ENCODE results near the gene SMG9.
"Not testable (repeated sequence)": the region's sequence is repeated elsewhere in the genome, so short reads cannot be mapped to it uniquely, and the experiment has no call there.

The SMG9 gene

DNA sequence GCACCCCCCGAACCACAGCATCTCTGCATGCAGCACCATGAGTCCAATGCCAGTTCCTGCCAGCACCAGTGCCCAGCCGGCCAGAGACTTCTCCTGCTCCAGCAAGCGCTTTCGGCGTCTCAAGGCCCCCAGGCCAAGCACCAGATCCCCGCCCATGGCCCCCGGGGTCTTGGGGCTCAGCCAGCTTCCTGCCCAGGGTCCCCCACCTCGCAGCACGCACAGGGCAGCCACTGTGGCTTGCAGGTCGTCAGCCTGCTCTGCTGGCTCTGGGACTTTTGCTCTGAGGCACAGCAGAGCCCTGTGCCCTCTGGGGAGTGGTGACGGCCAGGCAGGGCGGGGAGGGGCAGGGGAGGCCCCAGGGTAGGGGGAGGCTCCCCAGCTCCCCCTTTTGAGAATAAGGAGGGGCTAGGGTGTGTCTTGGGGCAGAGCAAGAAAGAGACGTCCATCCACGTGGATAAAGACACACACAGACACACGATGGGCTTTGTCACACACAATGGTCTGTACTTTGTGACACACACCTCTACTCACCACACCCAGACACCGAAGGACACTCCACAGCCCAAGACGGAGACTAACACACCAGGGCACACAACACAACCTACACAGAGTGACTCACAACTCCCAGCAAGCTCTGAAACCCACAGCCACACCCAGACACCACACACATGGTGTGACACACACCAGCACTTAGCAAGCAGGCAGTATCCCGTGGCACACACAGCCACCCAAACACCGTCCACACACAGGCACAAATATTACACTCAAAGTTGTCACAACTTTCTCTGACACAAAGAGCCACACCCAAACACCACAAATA lies 26.2 kb upstream of the SMG9 start, which contains the start of gene KCNN4:
KCNN4 (minus strand) TSS at position 268 of the 820 bp plus-strand sequence; CDS start at position 156, 112 bp downstream.
- in situ Hi-C loops (cut with MboI; ENCODE audit: low sequenced_read_pairs) = no loop called here

DNA sequence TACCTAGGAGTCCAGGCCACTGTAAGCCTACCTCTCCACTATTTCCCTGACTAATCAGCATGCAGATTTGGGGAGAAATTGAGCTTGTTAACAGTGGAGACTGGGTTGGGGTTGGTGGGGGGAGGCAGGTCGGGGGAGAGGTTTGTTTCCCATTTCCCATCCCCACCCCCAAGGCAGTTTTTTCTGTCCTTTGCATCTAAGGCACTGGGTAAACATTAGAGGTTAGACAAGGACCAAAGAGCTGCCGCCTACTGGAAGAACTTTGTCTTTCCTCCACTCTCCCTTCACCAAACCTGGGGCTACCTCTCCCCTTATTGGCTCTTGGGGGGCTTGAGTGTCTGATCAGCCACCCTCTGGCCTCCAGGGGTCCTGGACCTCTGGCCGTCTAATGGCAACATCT lies 25.1 kb upstream of the SMG9 start:
- in situ Hi-C loops (cut with MboI; ENCODE audit: low sequenced_read_pairs) = no loop called here

DNA sequence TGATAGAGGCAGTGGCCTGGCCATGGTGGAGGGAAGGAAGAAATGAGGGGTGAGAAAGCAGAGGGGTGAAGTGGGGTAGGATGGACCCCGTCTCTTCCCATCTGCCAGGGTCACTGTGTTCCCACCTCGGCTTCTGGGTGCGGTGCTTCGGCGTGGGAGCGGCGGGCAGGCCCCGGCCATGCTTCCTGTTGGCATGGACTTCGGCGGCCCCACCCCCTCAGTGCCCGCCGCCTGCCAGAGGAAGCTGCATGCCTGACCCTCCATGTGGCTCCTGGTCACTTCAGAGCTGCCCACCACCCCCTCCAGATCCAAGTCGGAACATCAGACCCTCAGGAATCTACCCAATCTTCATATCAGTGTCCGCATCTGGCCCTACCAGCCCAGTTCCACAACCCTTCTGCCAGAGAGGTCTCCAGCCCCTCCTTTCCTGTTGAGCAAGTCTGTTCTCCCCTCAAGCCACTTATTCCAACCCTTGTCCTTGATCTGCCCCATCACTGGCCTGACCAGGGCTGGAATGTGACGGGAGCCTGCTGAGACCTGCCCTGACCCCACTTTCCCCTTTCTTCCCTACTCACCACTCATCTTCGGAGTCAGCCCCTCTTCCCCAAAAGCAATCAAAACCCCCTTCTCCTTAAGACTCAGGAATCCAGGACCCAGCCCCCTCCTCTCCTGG lies 24.5 kb upstream of the SMG9 start:
- in situ Hi-C loops (cut with MboI; ENCODE audit: low sequenced_read_pairs) = no loop called here

GRCh38 chr19:43778651-43779050 lies 23.9 kb upstream of the SMG9 start:
- in situ Hi-C loops (cut with MboI; ENCODE audit: low sequenced_read_pairs) = no loop called here

DNA sequence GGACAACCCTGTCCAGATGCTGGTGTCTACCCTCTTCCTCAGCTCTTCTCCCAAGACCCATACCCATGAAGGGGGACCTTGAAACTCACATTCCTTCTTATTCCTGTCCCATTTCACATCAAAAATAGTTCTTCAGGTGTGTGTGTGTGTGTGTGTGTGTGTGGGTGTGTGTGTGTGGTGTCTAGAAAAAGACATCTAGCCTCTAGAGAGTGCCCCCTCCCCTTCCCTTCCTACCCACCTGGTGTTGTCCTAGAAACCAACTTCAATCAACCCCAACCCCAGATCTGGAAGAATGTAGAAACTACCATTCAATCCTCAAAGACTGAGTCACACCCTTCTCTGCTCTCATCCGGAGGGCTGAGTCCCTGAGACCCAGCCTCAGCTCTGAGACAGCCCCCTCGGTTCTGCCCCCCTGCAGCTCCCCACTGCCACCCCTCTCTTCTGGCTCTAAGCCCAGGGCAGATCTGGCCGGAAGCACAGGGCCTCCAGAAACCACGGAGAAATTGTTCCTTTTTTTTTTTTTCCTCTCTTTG lies 22.5 kb upstream of the SMG9 start:
- in situ Hi-C loops (cut with MboI; ENCODE audit: low sequenced_read_pairs) = no loop called here

DNA sequence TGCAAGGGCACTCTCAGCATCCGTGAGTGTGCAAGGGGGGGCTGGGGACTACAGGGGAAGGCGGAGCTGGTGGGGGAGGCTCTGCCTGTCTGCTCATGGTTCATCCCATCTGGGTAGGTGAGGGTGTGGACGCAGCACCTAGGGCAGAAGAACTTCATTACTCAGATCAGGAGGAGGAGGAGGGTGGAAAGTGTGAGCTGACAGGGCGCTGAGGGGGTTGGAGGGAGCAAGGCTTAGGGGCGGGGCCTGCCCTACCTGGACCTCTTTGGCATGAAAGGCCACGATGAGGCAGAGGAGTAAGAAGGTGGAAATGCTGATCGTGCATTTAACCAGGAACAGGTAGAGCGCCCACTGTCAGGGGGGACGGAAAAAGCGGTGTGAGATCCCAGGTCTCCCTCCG lies 21.5 kb upstream of the SMG9 start:
- in situ Hi-C loops (cut with MboI; ENCODE audit: low sequenced_read_pairs) = no loop called here

- in situ Hi-C loops (cut with MboI; ENCODE audit: low sequenced_read_pairs) = no loop called here
Measured at GRCh38 chr19:43775299-43775890, 20.6 kb upstream of the SMG9 start.

GRCh38 chr19:43774940-43775258 lies 20.1 kb upstream of the SMG9 start:
- in situ Hi-C loops (cut with MboI; ENCODE audit: low sequenced_read_pairs) = not testable (repeated sequence)

DNA sequence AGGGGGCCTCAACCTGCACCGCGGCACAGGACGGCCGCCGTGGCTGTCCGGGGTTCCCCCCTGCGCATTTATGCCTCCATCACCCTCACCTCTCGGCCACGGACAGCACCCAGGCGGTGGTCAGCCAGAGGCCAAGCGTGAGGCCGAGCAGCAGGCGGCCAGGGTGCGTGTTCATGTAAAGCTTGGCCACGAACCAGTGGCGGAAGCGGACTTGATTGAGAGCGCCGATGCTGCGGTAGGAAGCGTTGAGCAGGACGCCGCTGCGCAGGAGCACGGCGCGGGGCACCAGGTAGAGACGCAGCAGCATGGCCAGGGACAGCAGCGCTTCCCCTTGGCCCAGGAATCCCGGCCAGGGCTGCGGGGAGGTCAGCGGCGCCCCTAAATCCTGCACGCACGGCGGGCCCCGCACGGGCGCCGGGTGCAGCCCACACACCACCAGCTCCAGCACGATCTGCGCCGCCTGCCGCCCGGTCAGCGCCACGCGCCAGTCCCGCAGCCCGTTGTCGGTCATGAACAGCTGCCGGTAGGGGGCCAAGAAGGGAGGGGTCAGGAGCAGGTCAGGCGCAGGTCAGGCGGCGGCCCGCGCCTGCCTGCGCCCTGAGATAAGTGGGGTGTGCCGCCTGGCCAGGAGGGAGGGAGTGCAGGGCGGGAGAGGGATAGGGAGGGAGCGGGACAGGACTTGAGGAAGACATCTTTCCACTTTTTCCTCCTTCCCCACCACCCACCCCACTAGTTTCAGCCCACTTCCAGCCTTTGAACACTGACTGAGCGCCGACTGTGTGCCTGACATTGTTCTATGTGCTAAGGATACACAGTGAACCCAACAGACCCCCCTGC lies 19.6 kb upstream of the SMG9 start:
- in situ Hi-C loops (cut with MboI; ENCODE audit: low sequenced_read_pairs) = no loop called here

DNA sequence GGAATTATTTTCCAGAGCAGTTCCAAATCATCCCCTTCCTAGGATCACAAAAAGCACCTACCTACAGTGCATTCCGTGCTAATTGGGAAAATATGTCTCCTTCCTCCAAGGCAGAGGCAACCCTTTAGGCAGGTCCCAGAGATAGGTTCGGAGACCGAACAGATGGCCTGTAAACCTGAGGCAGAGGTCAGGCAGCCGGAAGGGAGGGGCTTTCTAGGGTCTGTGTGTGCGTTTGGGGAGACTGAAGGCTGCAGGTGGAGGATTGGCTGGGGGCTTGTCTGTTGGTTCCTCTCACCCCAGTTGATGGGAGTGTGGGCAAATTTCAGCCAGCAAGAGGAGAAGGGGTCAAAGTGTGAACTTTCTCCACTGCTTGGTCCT lies 19.0 kb upstream of the SMG9 start:
- in situ Hi-C loops (cut with MboI; ENCODE audit: low sequenced_read_pairs) = no loop called here

DNA sequence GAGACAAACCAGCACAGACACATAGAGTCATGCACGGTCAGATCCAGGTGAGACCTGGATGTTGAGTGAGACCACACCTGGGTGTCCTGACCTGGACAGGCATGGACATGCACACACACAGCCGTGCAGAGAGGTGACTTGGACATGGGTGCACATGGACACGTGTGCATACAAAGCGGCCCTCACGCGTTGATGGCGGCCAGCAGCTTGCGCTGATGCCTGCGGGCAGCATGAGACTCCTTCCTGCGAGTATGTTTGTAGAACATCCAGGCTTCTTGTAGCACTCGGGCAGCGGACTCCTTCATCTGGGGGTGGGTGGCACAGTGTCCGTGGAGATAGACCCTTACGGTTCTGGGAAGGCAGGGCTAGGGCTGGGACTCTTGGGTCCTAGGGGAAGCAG lies 14.5 kb upstream of the SMG9 start:
- in situ Hi-C loops (cut with MboI; ENCODE audit: low sequenced_read_pairs) = no loop called here

DNA sequence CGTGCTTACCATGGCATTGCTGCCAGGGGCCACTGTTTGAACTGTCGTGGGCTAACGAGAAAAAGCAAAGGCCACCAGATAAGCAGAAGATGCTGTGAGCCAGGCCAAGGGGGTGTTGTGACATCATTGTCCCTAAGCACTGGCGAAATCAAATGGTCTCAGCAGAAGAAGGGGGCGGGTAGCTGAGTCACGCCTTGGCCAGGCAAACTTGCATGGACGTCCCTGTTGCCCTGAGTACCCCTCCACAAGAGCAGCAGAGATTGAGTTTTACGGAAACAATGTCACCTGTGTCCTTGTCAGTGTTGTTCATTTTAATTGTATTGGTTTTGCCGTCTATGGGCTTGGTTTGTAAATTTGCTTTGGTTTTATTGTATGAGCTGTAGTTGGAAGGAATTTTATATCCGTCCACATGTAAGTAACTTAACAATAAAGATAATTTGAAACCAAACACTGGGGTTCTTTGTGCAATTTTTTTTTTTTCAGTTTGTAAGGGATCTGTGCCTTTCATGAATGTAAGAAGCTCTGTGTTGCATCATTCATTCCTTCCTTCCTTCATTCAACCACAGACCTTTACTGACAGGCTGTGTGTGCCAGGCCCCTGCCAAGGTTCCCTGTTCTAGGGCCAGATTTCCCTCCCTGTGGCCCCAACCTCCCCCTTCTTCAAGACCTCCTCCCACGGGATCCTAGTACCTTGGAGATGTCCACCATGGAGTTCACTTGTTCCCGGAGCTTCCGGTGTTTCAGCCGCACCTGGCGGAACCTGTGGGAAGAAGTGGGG lies 13.7 kb upstream of the SMG9 start:
- in situ Hi-C loops (cut with MboI; ENCODE audit: low sequenced_read_pairs) = no loop called here

DNA sequence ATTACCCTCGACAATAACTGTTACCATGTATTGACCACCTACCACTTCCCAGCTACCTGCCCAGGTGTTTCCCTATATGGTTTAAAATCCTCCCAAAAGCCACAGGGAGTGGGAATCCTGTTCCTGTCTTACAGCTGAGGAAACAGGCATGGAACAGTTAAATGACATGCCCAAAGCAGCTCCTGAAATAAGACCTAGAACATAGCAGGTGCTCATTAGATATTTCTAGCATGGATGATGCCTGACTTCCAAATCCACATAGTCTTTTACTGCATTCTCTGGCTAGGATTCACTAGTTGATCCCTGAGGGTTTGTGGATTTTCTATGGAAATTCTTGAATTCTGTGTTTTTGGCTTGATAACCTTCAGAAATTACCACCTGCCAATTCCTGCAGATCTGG lies 13.1 kb upstream of the SMG9 start:
- in situ Hi-C loops (cut with MboI; ENCODE audit: low sequenced_read_pairs) = no loop called here

- in situ Hi-C loops (cut with MboI; ENCODE audit: low sequenced_read_pairs) = no loop called here
Measured at GRCh38 chr19:43767316-43767715, 12.6 kb upstream of the SMG9 start.

DNA sequence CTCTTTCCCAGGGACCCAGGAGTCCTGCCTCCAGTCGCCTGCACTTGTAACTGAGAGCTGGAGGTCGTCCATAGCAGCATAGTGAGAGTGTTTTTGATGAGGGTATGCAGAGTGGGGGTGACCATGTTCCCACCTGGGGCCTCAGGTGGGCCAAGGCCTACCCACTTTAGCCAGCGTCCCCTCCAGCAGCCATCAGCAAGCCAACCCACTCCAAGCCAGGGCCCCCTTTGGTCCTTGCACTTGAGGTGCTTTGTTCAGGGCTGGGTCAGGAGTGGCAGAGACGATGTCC lies 11.9 kb upstream of the SMG9 start:
- in situ Hi-C loops (cut with MboI; ENCODE audit: low sequenced_read_pairs) = no loop called here

- in situ Hi-C loops (cut with MboI; ENCODE audit: low sequenced_read_pairs) = no loop called here
Measured at GRCh38 chr19:43765109-43765876, 10.5 kb upstream of the SMG9 start.

DNA sequence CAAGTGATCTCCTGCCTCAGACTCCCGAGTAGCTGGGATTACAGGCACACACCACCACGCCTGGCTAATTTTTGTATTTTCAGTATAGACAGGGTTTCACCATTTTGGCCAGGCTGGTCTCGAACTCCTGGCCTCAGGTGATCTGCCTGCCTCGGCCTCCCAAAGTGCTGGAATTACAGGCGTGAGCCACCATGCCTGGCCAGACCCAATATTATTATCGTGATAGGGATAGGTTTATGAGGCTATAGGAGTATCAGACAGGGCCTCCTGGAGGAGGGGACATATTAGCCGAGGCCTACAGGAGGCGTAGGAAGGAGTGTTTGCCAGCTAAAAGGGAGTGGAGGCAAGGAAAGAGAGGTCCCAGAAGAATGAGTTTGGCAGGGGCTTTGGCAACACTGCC lies 9.9 kb upstream of the SMG9 start:
- in situ Hi-C loops (cut with MboI; ENCODE audit: low sequenced_read_pairs) = not testable (repeated sequence)

DNA sequence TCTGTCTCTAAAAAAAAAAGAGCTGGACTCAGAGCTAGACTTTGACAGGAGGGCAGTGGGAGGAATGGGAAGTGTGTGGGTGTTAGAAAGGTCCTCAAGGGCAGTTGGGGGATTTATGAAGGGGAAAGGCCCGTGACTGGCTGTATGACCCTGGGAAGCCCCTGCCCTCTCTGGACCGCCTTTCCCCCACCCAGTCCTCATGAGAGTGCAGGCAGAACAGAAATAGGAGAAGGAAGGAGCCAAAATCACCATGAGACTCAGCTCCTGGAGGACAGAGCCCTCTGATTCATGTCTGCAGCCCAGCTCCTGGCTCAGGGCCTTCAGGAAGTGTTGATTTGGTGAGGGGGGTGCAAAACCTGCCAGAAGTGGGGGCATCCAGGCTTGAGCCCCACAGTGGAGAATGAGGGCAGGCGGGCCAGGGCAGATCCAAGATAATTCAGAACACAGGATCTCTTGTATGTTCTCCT lies 8.7 kb upstream of the SMG9 start:
- in situ Hi-C loops (cut with MboI; ENCODE audit: low sequenced_read_pairs) = no loop called here

DNA sequence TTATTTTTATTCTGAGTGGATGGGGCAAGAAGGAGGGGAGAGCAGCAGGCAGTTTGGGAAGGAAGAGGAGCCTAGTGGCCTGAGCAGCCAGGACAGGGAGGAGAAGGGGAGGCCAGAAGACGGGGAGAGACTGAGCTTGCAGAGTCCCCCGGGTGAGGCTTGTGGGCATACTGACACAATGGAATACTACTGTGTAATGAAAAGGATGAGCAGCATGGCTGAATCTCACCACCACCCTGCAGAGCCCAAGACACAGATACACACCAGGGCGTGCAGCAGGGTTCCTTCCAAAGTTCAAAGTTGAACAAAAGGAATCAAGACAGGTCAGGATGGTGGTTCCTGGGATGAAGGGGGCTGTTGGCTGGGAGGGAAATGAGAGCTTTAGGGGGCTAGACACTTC lies 8.1 kb upstream of the SMG9 start:
- in situ Hi-C loops (cut with MboI; ENCODE audit: low sequenced_read_pairs) = no loop called here

DNA sequence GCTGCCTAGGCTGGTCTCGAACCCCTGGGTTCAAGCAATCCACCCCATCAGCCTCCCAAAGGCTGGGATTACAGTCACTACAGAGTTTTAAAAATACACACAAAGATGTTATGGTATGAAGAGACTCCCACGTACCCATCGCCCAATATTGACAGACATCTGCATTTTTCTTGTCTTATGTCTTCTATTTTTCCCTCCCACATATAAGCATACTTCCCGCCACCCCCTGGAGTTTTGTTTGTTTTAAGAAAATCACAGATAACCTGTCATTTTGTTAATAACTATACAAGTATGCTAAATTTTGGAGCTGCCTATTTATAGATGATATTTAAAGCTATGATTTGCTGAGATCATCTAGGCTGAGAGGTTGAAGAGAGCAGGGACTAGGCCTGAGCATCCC lies 6.2 kb upstream of the SMG9 start:
- in situ Hi-C loops (cut with MboI; ENCODE audit: low sequenced_read_pairs) = no loop called here
